Gastrocnemius medialis (tissue), 4 donors: ENCODE results near the gene PDE5A.

Experiments
- POLR2A ChIP-seq, 2 donors: fragments of 450-650 bp; IDR thresholded peaks; one replicate each; pipeline ENCODE4 v1.6.1; 2017; ENCODE audit warnings: antibody characterized with exemption in 2 of 2, mild to moderate bottlenecking in 2 of 2, moderate library complexity in 2 of 2
- TF ChIP-seq, protein P1 (sequence below), 5 experiments: fragments of 450-650 bp in 3 of 5; fragments of 200-600 bp in 2 of 5; sonication (generic) in 2 of 5; IDR thresholded peaks in 4 of 5; conservative IDR thresholded peaks in 1 of 5; 1 replicate in 4 of 5; 2 replicates in 1 of 5; pipeline ENCODE4 v1.5.1; 2016 to 2019; ENCODE audit warnings: antibody characterized with exemption in 5 of 5, mild to moderate bottlenecking in 3 of 5, moderate library complexity in 3 of 5

DNA sequence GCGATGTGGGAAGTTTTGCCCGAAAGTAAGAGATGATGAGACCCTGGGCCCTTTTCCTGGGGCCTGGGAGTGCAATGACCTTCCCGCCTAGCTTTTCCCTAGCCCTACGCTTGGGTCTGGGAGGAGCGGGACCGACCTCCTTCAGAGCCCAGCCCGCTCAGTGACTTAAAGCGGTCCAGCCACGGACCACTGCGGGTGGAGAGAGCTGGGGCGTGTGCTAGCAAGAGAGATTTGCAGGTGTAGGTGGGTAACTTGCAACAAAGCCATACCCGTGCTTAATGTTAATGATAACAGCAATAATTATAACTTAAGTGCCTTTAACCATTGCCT, 503 bp upstream of the PDE5A start:
- TF ChIP-seq, protein P1, sequence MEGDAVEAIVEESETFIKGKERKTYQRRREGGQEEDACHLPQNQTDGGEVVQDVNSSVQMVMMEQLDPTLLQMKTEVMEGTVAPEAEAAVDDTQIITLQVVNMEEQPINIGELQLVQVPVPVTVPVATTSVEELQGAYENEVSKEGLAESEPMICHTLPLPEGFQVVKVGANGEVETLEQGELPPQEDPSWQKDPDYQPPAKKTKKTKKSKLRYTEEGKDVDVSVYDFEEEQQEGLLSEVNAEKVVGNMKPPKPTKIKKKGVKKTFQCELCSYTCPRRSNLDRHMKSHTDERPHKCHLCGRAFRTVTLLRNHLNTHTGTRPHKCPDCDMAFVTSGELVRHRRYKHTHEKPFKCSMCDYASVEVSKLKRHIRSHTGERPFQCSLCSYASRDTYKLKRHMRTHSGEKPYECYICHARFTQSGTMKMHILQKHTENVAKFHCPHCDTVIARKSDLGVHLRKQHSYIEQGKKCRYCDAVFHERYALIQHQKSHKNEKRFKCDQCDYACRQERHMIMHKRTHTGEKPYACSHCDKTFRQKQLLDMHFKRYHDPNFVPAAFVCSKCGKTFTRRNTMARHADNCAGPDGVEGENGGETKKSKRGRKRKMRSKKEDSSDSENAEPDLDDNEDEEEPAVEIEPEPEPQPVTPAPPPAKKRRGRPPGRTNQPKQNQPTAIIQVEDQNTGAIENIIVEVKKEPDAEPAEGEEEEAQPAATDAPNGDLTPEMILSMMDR (IDR thresholded peaks at IDR 0.05 in 4 of 5, conservative IDR thresholded peaks at IDR 0.05 in 1 of 5), result no peak
- no peak for TF ChIP-seq POLR2A (IDR thresholded peaks at IDR 0.05)
